HL-60 (cell line): ENCODE measurements around the gene REXO1.
"Not testable (repeated sequence)": the region's sequence is repeated elsewhere in the genome, so short reads cannot be mapped to it uniquely, and the experiment has no call there.

Experiments used
- DNase-seq, 2 experiments: peaks; one replicate each; pipeline ENCODE4 v3.0.0-alpha.2; 2010 to 2020; ENCODE audit warnings: low read depth in 1 of 2, low spot score in 1 of 2
- H3K27ac ChIP-seq: fragments of 250-450 bp; sonication (Bioruptor Pico); replicated peaks from 2 replicates; pipeline ENCODE4 v1.5.1; 2020; ENCODE audit warnings: mild to moderate bottlenecking, moderate library complexity
- H3K27me3 ChIP-seq: fragments of 250-450 bp; sonication (Bioruptor Pico); 2 replicates; pipeline ENCODE4 v1.5.1; 2021; ENCODE audit warnings: mild to moderate bottlenecking, moderate library complexity; ENCODE audit not compliant: insufficient read depth, poor library complexity, severe bottlenecking
- H3K4me3 ChIP-seq: replicated peaks from 2 replicates; pipeline ENCODE4 v1.5.1; 2011; ENCODE audit warnings: mild to moderate bottlenecking, control low read depth, low read length; ENCODE audit not compliant: insufficient read depth
- CTCF ChIP-seq: IDR thresholded peaks from one replicate; pipeline ENCODE4 v1.5.1; 2011; ENCODE audit warnings: low read length, control low read depth, inconsistent platforms; ENCODE audit not compliant: insufficient read depth
- GABPA ChIP-seq: IDR thresholded peaks from 2 replicates; pipeline ENCODE4 v1.6.1; 2012; ENCODE audit warnings: low read depth
- POLR2AphosphoS5 ChIP-seq: IDR thresholded peaks from 2 replicates; pipeline ENCODE4 v1.6.1; 2012; ENCODE audit warnings: low read depth
- REST ChIP-seq: IDR thresholded peaks from 2 replicates; pipeline ENCODE4 v1.6.1; 2012; ENCODE audit warnings: low read depth; ENCODE audit not compliant: insufficient replicate concordance
- SPI1 ChIP-seq: IDR thresholded peaks from 2 replicates; pipeline ENCODE4 v1.6.1; 2012; ENCODE audit warnings: low read depth, mild to moderate bottlenecking, borderline replicate concordance

REXO1 gene

GRCh38 chr19:1880611-1881392 is 32.5 kb upstream of the REXO1 start:
- DNase-seq: no peak
- Histone ChIP-seq H3K27me3 (no peaks in the 10 kb centered on the region), H3K27ac (no peak overlapping the region), H3K4me3 (no peak overlapping the region)
- no peak for TF ChIP-seq POLR2AphosphoS5
- no peak for TF ChIP-seq REST

GRCh38 chr19:1879982-1880381 is 31.7 kb upstream of the REXO1 start:
- not testable (repeated sequence) for DNase-seq, H3K27me3 ChIP-seq, H3K27ac ChIP-seq, H3K4me3 ChIP-seq

- H3K27ac ChIP-seq, H3K4me3 ChIP-seq, DNase-seq: not testable (repeated sequence)
These were observed 30.3 kb upstream of the REXO1 start for GRCh38 chr19:1878583-1878982.

GRCh38 chr19:1877280-1877660 is 29.0 kb upstream of the REXO1 start:
- H3K27ac ChIP-seq, H3K4me3 ChIP-seq, DNase-seq, H3K27me3 ChIP-seq: not testable (repeated sequence)

More at GRCh38 chr19:1878583-1878982, 30.3 kb upstream of the REXO1 start:
- not testable (repeated sequence) for H3K27me3 ChIP-seq

GRCh38 chr19:1876496-1877279 is 28.4 kb upstream of the REXO1 start:
- Histone ChIP-seq H3K27ac (peak overlapping the region; percentile 98), H3K4me3 (peak overlapping the region; percentile 90)
- H3K27me3 ChIP-seq, DNase-seq: not testable (repeated sequence)

- TF ChIP-seq SPI1 (peak; percentile 84; the same call in 1 of the 2 replicates), GABPA (peak; percentile 80), POLR2AphosphoS5 (peak; percentile 99), CTCF (no peak), REST (no peak)
- Histone ChIP-seq H3K27ac (peak overlapping the region; percentile 98), H3K4me3 (peak overlapping the region; percentile 90), H3K27me3 (no peaks in the 10 kb centered on the region)
- peak; percentile 89 to 92 for DNase-seq
These were observed 27.6 kb upstream of the REXO1 start for GRCh38 chr19:1875646-1876495.

GRCh38 chr19:1875265-1875645 is 27.0 kb upstream of the REXO1 start:
- Histone ChIP-seq H3K4me3 (peak overlapping the region; percentile 90), H3K27ac (peak overlapping the region; percentile 98)
- DNase-seq, H3K27me3 ChIP-seq: not testable (repeated sequence)
